Activated CD8-positive, alpha-beta memory T cell treated with anti-CD3 and anti-CD28 coated beads, Interleukin-2, amount 50 U/mL, for 24 hours (primary cell): Measurements from ENCODE around the gene STARD13.

Experiments used
- DNase-seq: peaks from one replicate; pipeline ENCODE4 v3.0.0-alpha.2; 2020; ENCODE audit errors: extremely low read depth

STARD13 gene

GRCh38 chr13:33083054-33083453, 202.5 kb downstream of the STARD13 start:
- no peak for DNase-seq

DNA sequence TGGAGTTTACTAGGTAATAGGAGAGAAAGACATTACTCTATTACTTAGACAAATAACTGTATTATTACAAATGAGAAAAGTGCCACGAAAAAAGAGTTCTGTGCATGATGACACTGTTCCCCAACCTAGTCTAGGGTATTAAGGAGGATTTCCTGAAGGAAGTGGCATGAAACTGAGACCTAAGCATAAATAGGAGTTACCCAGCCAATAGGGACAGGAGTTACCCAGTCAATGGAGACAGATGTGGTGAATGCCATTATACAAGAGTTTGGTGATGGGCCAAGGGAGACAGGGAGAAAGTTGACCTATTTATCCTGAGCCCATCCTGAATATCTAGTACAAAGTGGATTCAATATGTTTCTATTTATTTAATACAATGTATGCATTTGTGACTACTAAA, 203.9 kb downstream of the STARD13 start:
- no peak for DNase-seq

- DNase-seq, result no peak
Measured at GRCh38 chr13:33080972-33081590, 204.5 kb downstream of the STARD13 start.

DNA sequence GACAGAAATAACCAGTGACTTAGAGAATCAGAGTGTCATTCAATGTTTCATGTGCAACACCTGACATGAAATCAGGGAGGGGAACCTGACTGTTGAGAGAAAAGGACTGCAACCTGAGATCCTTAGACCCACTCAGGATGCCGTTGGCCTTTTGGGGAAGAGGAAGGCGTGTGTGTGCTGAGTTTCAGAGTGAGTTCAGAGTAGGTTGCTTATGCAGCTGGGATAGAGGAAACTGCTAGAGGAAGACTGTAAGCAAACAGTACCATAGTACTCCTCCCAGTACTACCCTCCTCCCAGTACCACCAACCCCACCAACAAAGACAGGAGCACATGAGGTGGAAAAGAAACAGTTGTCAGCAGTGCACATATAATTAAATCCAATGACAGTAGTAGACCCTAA, 205.6 kb downstream of the STARD13 start:
- no peak for DNase-seq

GRCh38 chr13:33078263-33078662, 207.3 kb downstream of the STARD13 start:
- no peak for DNase-seq

DNA sequence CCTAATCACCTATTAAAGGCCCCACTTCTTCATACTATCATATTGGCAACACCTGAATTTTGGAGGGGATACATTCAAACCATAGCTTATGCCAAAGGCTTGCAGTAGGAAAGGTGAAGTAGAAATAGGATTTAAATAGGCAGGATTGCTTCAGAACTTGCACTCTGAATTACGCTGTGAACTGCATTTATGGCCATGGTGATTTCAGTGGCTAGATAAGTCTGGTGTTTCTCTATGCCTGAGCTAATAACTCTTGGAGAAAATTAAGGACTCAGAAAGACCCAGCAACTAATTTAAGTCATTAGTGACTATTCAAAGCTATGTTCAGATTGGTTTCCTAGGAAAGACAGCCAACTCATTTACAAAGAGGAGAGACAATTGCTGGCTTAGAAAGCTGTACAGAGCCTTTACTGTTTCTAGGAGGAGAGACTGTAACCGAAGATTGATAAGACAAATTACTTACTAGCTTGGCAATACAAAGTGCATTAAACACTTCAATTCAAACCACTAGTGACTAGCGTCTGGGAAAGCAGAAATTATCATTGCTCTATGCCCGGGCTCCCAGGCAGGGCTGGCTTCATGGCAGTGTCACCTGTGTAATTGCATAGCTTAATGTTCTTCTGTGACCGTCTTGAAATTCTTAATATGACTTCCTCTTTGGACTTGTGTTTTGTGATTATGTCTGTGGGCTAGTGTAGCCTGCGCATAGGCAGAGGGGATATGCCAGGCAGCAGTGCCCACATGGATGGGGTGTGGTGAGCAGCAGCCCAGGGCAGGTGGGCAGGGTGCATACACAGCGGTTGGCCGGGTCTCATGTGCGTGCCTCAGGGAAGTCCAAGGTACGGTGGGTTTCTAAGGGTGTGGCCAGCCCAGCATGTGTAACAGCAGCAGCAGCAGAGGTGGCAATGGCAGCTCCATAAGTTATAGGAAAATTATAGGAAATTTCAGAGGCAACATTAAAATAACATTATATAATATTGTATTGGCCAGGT, 209.3 kb downstream of the STARD13 start:
- no peak for DNase-seq

DNA sequence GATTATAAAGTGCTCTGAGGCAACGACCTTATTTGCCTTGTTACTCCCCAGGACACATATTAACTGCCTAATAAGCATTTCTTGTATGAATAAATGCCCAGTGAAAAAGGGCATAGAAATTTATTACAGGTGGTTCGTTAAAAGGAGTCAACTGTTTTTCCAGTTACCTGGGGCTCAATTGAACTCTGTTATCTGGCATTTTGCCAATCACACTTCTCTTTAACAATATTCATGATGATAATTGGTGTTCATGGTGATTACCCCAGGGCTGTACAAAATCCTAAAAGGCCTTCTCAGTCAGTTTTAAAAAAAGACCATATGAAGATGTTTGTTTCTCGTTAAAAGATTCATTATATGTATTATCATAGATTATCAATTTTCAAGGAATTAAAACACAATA, 212.2 kb downstream of the STARD13 start:
- no peak for DNase-seq

DNA sequence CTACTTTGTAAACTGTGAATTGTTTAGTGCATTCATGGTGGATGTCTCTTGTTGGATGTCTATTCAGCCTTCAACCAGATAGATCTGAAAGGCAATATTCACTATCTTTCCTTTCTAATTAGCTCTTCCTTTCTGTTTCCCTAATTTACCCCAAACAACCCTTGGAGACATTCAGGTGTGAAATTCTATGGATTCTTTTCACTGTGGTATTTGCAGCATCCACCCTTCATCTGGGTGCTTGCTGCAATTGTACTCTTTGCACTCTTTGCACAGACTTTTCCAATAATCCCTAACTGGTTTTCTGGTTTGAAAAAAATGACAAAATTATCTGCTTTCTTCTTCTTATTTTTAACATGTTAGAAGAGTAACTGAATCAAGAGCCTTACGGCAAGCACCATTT, 212.8 kb downstream of the STARD13 start:
- DNase-seq, result no peak

GRCh38 chr13:33072282-33072681, 213.3 kb downstream of the STARD13 start:
- DNase-seq, result no peak

DNA sequence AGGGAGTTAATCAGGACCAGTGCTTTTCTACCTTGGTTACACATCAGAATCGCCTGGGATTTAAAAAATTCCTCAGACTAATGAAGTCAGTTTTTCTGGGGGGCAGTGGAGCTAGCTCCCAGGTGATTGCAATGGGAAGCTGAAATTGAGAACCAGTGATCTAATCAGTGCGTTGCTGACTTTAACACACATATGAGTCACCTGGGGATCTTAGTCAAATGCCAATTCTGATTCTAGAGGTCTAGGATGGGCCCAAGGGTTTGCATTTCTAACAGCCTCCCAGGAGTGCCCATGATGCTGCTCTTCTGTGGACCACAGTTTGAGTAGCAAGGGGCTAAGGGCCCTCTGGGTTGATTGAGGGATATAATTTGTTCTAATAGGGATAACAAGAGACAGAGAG, 214.8 kb downstream of the STARD13 start:
- no peak for DNase-seq

GRCh38 chr13:33069365-33069764, 216.2 kb downstream of the STARD13 start:
- no peak for DNase-seq

DNA sequence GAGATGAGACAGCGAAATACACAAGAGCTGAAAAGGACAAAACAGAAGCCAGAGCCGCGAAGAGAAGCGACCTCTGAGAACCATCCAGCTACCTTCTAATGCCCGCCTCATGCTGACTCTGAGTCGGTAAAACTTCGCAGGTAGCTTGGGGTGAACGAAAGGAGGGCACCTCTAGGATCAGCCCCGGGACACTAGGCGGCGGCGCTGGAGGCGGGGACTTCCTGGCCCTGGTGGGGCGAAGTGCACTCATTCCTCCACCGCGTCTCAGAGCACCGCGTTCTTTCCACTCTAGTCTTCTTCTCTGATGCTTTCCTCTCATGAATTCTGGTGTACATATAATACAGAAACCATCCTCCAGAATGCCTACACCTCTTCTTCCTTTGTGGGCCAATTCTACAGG, 219.2 kb downstream of the STARD13 start:
- no peak for DNase-seq

DNA sequence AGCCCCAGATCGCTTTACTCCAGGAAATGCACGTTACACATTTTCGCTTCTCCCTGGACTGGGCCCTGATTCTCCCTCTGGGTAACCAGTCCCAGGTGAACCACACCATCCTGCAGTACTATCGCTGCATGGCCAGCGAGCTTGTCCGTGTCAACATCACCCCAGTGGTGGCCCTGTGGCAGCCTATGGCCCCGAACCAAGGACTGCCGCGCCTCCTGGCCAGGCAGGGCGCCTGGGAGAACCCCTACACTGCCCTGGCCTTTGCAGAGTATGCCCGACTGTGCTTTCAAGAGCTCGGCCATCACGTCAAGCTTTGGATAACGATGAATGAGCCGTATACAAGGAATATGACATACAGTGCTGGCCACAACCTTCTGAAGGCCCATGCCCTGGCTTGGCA, 224.7 kb downstream of the STARD13 start:
- DNase-seq, result no peak

- no peak for DNase-seq
Measured at GRCh38 chr13:33058776-33059327, 226.7 kb downstream of the STARD13 start.

DNA sequence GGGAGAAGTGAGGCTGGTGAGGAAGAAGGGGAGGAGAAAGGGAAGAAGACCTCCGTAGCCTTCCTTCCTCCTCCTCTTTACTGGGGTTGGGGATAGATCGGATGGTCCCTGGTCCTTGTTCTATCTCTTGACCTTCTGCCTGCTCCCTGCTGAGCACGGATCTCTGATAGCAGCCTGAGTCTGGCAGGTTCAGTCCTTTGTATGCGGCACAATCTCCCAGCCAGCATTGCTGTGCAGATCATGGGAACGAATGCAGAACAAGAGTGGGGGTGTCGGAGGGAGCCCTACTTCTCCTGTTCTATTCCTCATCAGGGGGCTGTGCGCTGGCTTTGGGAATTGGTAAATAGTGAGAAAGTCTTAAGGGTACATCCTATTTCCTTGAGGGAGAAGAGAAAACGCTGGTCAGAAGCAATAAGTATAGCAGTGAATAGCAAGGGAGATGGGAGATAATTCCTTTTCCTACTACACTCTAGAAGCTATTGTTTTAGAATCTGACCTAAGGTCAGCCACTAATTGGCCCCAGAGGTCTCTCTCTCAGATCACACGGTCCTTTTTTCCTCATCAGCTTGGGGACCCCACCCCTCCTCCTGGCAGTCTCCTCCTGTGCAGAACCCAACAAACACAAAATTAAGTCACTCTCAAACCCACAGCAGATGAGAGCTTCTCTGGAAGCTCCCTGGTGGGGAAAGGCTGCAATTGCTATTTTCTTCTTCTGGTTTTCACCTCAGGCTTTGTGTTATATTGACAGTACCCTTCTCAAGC, 228.4 kb downstream of the STARD13 start:
- no peak for DNase-seq

GRCh38 chr13:33053397-33054066, 232.0 kb downstream of the STARD13 start:
- DNase-seq, result no peak
